D721Med (cell line): ENCODE results near the gene ANO10.

Source experiments
- DNase-seq: peaks from one replicate; pipeline ENCODE4 v3.0.0; 2011; ENCODE audit warnings: low spot score; ENCODE audit not compliant: insufficient read length
- FAIRE-seq: peaks from 2 replicates; lab custom pipeline; 2011; peaks lifted over from hg19 to GRCh38; lab: Jason Lieb, UNC
- CTCF ChIP-seq: IDR thresholded peaks from 2 replicates; pipeline ENCODE4 v1.5.1; 2012; ENCODE audit warnings: mild to moderate bottlenecking, control low read depth; ENCODE audit not compliant: insufficient read depth; ENCODE audit errors: missing control alignments

Gene ANO10

GRCh38 chr3:43353923-43354670 lies 267.7 kb downstream of the ANO10 start:
- FAIRE-seq (no peak), DNase-seq (no peak)
- no peak for TF ChIP-seq CTCF

GRCh38 chr3:43353393-43353792 lies 268.4 kb downstream of the ANO10 start:
- DNase-seq: no peak
- no peak for FAIRE-seq
- no peak for TF ChIP-seq CTCF

- FAIRE-seq: no peak
- TF ChIP-seq CTCF: no peak
Measured at GRCh38 chr3:43349716-43350115, 272.1 kb downstream of the ANO10 start.

DNA sequence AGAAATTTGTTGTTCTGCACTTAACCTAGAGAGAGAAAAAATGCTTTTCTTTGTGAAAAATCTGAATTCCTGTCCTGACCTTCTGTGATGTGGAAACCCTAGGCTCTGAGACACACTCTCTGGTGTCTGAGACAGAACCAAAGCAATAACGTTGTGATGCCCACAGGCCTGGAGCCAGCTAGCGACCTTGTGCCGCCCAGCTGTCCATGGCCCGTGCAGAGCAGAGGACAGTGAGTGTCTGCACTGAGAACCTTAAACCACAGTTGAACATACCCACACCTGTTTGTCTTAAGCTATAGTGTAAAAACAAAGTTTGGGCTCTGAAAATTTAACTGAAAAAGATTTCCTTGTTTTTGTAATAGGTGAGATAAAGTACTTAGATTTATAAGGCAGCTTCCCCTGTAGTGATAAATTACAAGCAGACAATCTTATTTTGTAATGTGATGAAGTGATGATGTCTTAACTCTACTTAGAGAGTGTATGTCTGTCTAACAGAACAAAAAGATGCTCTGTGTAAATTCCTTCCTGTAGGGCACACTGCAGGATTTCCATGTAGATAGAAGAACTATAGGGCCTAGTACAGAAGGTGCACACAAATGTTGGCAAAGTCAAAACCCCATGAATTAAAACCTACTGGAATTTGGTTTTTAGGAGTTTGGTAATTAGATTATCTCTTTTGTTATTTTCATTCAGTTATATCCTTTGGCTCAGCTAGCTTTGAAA lies 272.8 kb downstream of the ANO10 start:
- no peak for TF ChIP-seq CTCF
- DNase-seq (no peak), FAIRE-seq (no peak)

More at GRCh38 chr3:43349716-43350115, 272.1 kb downstream of the ANO10 start:
- DNase-seq: no peak

GRCh38 chr3:43348350-43348749 lies 273.5 kb downstream of the ANO10 start:
- no peak for TF ChIP-seq CTCF
- no peak for FAIRE-seq
- DNase-seq: no peak

DNA sequence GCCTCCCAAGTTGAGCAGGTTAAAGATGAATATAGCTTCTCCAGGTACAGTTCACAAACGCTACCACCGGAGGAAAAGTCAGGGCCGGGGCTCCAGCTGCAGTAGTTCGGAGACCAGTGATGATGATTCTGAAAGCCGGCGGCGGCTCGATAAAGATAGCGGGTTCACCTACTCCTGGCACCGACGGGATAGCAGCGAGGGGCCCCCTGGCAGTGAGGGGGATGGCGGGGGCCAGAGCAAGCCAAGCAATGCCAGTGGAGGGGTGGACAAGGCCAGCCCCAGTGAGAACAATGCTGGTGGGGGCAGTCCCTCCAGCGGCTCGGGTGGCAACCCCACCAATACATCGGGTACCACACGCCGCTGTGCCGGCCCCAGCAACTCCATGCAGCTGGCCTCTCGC lies 274.0 kb downstream of the ANO10 start:
- no peak for DNase-seq
- FAIRE-seq: no peak
- no peak for TF ChIP-seq CTCF
